ENCODE data around the gene LSM5. TPM values are rescaled to one million over a fixed set of nuclear protein-coding genes. Genes with fewer than 3 reads are reported as not detected.

The LSM5 gene
- total RNA-seq, 1 experiment from 2014 or later, result 108 TPM

DNA sequence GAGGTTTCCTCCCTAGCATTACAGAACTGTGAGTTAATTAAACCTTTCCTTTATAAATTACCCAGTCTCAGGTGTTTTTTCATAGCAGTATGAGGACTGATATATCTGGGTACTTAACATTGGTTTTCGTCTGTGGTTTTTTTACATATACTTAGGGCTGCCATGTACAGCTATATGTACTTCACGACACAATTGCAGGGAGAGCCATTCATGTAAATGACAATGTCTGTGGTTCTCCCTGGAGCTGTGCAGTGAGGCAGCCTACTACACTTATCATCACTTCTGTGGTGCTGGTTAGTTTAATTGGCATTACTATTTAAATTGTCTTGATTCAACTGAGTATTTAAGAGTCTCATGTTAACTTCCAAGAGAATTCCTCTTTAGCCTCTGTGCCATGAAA, 45.8 kb upstream of the LSM5 start:
- Mint-ChIP-seq H3K9me3 (no peaks in the 10 kb centered on the region), H3K4me1 (peaks cover 11 to 13% of the 10 kb centered on the region in 2 experiments), H3K4me3 (no peak overlapping the region), H3K27me3 (ENCODE audit: low read depth) (no peaks in the 10 kb centered on the region), H3K27ac (no peak overlapping the region), H3K36me3 (ENCODE audit: insufficient read depth in 1 of 3, low read depth in 3 of 3) (no peaks in the 10 kb centered on the region; a peak in 2 of 7 replicates)
- peaks cover 8% of the 10 kb centered on the region; the same call in 1 of the 2 replicates for H3K4me1 ChIP-seq (ENCODE audit: insufficient read depth, low read length)
- WGBS (ENCODE audit: extremely low coverage, insufficient read length, low lambda C conversion rate), result no CpG with 5 or more reads among the region's 2 CpGs
- H4K91ac ChIP-seq (ENCODE audit: insufficient read length, low read depth, low read length), result no peak overlapping the region
- no peak overlapping the region for H3K4ac ChIP-seq (ENCODE audit: low read depth, low read length)
- no peak overlapping the region for H2BK20ac ChIP-seq (ENCODE audit: low read depth, low read length, poor library complexity, severe bottlenecking)
- no peak overlapping the region for H2BK15ac ChIP-seq (ENCODE audit: low read depth, low read length)
- DNase-seq, result no peak
- H3T11ph ChIP-seq (ENCODE audit: low read length), result no peak overlapping the region
- no peak overlapping the region for H4K5ac ChIP-seq (ENCODE audit: insufficient read length, low read depth, low read length)
- H2BK12ac ChIP-seq (ENCODE audit: insufficient read length, low read depth, low read length), result no peak overlapping the region
- H2BK5ac ChIP-seq (ENCODE audit: insufficient read length, low read length), result no peak overlapping the region
- no peak overlapping the region for H3K27ac ChIP-seq (ENCODE audit: insufficient read length, low read depth, low read length)
- TF ChIP-seq, protein P1, sequence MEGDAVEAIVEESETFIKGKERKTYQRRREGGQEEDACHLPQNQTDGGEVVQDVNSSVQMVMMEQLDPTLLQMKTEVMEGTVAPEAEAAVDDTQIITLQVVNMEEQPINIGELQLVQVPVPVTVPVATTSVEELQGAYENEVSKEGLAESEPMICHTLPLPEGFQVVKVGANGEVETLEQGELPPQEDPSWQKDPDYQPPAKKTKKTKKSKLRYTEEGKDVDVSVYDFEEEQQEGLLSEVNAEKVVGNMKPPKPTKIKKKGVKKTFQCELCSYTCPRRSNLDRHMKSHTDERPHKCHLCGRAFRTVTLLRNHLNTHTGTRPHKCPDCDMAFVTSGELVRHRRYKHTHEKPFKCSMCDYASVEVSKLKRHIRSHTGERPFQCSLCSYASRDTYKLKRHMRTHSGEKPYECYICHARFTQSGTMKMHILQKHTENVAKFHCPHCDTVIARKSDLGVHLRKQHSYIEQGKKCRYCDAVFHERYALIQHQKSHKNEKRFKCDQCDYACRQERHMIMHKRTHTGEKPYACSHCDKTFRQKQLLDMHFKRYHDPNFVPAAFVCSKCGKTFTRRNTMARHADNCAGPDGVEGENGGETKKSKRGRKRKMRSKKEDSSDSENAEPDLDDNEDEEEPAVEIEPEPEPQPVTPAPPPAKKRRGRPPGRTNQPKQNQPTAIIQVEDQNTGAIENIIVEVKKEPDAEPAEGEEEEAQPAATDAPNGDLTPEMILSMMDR (conservative IDR thresholded peaks at IDR 0.05), result no peak
- no peak overlapping the region for H2AFZ ChIP-seq (ENCODE audit: low read length)
- H3K79me2 ChIP-seq (ENCODE audit: insufficient read depth, low read length), result peaks cover 2% of the 10 kb centered on the region; the same call in 1 of the 2 replicates
- no peak overlapping the region for H4K8ac ChIP-seq (replicated peaks; ENCODE audit: insufficient read length, low read depth, low read length)
- H3K23ac ChIP-seq (ENCODE audit: insufficient read length, low read depth, low read length), result no peak overlapping the region
- H3K56ac ChIP-seq (ENCODE audit: insufficient read length, low read depth, low read length), result no peak overlapping the region
- no peaks in the 10 kb centered on the region for H3K27me3 ChIP-seq (ENCODE audit: insufficient read depth, low read length)
- no peak overlapping the region for H3K9ac ChIP-seq (ENCODE audit: extremely low read depth, insufficient read length, low read length)
- H3K4me2 ChIP-seq (ENCODE audit: insufficient read depth, insufficient read length, low read length), result no peak overlapping the region
- no peak overlapping the region for H2AK5ac ChIP-seq (ENCODE audit: insufficient read length, low read length)
- no peaks in the 10 kb centered on the region for H4K20me1 ChIP-seq (ENCODE audit: control insufficient read depth, insufficient read depth, insufficient read length)
- H3K14ac ChIP-seq (ENCODE audit: insufficient read depth, low read length), result no peak overlapping the region
- peaks cover under 1% of the 10 kb centered on the region for H3K79me1 ChIP-seq (ENCODE audit: insufficient read depth, low read depth, low read length, poor library complexity, severe bottlenecking)
- H3K23me2 ChIP-seq (ENCODE audit: insufficient read length, low read depth, low read length, poor library complexity, severe bottlenecking), result no peaks in the 10 kb centered on the region
- H3K9me3 ChIP-seq (ENCODE audit: control insufficient read depth, low read depth, low read length), result no peaks in the 10 kb centered on the region
- no peak overlapping the region for H2BK120ac ChIP-seq (ENCODE audit: low read depth, low read length, poor library complexity, severe bottlenecking)
- H3K18ac ChIP-seq (ENCODE audit: insufficient read length, low read depth, low read length), result no peak overlapping the region

All from H9 (cell line).